Measurements from ENCODE around the gene HNMT.

- TF ChIP-seq SMC3 (conservative IDR thresholded peaks at IDR 0.05; ENCODE audit: poor library complexity) (no peak), EZH2 (IDR thresholded peaks at IDR 0.05; ENCODE audit: borderline replicate concordance, insufficient read depth, low read length, poor library complexity, severe bottlenecking) (no peak), REST (IDR thresholded peaks at IDR 0.05; ENCODE audit: borderline replicate concordance) (no peak), MXI1 (conservative IDR thresholded peaks at IDR 0.05; ENCODE audit: poor library complexity, severe bottlenecking) (no peak), RAD21 (conservative IDR thresholded peaks at IDR 0.05) (no peak), EP300 (conservative IDR thresholded peaks at IDR 0.05; ENCODE audit: poor library complexity, severe bottlenecking) (no peak), TAF1 (IDR thresholded peaks at IDR 0.05; ENCODE audit: low read depth) (no peak)
- TF ChIP-seq, protein P1, sequence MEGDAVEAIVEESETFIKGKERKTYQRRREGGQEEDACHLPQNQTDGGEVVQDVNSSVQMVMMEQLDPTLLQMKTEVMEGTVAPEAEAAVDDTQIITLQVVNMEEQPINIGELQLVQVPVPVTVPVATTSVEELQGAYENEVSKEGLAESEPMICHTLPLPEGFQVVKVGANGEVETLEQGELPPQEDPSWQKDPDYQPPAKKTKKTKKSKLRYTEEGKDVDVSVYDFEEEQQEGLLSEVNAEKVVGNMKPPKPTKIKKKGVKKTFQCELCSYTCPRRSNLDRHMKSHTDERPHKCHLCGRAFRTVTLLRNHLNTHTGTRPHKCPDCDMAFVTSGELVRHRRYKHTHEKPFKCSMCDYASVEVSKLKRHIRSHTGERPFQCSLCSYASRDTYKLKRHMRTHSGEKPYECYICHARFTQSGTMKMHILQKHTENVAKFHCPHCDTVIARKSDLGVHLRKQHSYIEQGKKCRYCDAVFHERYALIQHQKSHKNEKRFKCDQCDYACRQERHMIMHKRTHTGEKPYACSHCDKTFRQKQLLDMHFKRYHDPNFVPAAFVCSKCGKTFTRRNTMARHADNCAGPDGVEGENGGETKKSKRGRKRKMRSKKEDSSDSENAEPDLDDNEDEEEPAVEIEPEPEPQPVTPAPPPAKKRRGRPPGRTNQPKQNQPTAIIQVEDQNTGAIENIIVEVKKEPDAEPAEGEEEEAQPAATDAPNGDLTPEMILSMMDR (IDR thresholded peaks at IDR 0.05; ENCODE audit: poor library complexity, severe bottlenecking): no peak
These were observed 52.2 kb downstream of the HNMT start for GRCh38 chr2:138016351-138017087.
